D721Med (cell line): ENCODE results near the gene FBXL22.

Experiments
- DNase-seq: peaks from one replicate; pipeline ENCODE4 v3.0.0; 2011; ENCODE audit warnings: low spot score; ENCODE audit not compliant: insufficient read length
- FAIRE-seq: peaks from 2 replicates; lab custom pipeline; 2011; peaks lifted over from hg19 to GRCh38; lab: Jason Lieb, UNC
- TF ChIP-seq, protein P1 (sequence below): IDR thresholded peaks from 2 replicates; pipeline ENCODE4 v1.5.1; 2012; ENCODE audit warnings: mild to moderate bottlenecking, control low read depth; ENCODE audit not compliant: insufficient read depth; ENCODE audit errors: missing control alignments

Gene FBXL22

DNA sequence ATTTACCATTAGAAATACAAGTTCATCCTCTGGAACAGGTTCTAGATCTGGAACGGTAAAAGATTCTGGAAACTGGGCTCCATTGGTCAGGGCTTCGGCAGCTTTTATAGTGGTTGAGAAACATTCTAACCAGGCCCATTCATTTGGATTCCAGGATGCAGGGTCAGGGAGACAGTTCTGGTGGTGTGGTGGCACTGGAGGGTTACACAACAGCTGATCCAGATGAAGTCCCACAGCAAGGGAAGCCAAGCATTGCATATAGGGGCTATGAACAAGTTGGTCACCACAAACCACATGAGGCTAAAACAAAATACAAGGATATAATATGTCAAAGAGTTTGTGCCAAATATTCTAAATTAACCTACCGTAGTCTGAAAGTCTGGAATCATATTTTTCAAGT is 43.0 kb downstream of the FBXL22 start:
- TF ChIP-seq, protein P1, sequence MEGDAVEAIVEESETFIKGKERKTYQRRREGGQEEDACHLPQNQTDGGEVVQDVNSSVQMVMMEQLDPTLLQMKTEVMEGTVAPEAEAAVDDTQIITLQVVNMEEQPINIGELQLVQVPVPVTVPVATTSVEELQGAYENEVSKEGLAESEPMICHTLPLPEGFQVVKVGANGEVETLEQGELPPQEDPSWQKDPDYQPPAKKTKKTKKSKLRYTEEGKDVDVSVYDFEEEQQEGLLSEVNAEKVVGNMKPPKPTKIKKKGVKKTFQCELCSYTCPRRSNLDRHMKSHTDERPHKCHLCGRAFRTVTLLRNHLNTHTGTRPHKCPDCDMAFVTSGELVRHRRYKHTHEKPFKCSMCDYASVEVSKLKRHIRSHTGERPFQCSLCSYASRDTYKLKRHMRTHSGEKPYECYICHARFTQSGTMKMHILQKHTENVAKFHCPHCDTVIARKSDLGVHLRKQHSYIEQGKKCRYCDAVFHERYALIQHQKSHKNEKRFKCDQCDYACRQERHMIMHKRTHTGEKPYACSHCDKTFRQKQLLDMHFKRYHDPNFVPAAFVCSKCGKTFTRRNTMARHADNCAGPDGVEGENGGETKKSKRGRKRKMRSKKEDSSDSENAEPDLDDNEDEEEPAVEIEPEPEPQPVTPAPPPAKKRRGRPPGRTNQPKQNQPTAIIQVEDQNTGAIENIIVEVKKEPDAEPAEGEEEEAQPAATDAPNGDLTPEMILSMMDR, result no peak
- DNase-seq (no peak), FAIRE-seq (no peak)
